ENCODE results near the gene SIX1.

SIX1 gene

GRCh38 chr14:60641742-60642269 is 7.5 kb downstream of the SIX1 start:
- no peak for DNase-seq

- no peak for DNase-seq
Observed at GRCh38 chr14:60640859-60641741, 8.2 kb downstream of the SIX1 start.

GRCh38 chr14:60639674-60640073 is 9.6 kb downstream of the SIX1 start:
- no peak for DNase-seq

GRCh38 chr14:60637479-60638315 is 11.6 kb downstream of the SIX1 start:
- no peak for DNase-seq

GRCh38 chr14:60636879-60637478 is 12.3 kb downstream of the SIX1 start:
- DNase-seq: no peak

GRCh38 chr14:60634153-60634552 is 15.1 kb downstream of the SIX1 start:
- DNase-seq: no peak

GRCh38 chr14:60632777-60633176 is 16.5 kb downstream of the SIX1 start:
- no peak for DNase-seq

GRCh38 chr14:60632257-60632656 is 17.0 kb downstream of the SIX1 start:
- DNase-seq: no peak

- no peak for DNase-seq
Observed at GRCh38 chr14:60631842-60632241, 17.4 kb downstream of the SIX1 start.

DNA sequence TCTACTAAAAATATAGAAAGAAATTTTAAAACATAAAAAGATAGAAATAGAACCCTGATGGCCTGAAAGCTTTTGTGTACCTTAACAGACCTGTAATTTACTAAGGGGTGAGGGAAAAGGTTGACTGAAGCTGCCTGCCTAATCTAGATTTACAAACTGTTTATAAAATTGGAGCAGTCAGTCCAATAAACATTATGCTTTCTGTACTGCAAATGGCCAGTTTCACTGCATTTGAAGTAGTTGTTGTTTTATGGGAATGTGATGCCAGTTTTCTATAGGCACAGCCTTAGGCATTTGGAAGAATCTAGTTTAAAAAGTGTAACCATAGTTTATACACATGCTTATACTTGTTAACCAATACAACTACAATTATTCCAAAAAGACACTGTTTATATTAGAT is 19.1 kb downstream of the SIX1 start:
- no peak for DNase-seq

DNA sequence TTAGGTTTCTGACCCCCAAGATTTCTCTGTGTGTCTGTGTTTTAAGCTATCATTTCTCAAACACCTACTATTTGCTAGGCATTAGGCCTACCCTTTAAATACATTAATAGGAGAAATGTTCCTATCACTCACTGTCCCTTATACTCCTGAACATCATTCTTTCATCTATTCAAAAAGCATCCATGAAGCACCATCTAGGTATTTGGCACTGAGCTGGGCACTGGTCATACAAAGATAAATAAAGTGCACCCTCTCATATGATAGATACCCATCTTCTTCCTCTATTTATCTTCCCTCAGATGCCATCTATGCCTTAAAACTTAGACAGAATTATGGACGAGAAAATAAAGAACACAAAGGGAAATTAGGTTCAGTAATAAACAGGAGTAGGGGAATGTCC is 20.4 kb downstream of the SIX1 start:
- DNase-seq: no peak

GRCh38 chr14:60622917-60623257 is 26.4 kb downstream of the SIX1 start:
- no peak for DNase-seq

DNA sequence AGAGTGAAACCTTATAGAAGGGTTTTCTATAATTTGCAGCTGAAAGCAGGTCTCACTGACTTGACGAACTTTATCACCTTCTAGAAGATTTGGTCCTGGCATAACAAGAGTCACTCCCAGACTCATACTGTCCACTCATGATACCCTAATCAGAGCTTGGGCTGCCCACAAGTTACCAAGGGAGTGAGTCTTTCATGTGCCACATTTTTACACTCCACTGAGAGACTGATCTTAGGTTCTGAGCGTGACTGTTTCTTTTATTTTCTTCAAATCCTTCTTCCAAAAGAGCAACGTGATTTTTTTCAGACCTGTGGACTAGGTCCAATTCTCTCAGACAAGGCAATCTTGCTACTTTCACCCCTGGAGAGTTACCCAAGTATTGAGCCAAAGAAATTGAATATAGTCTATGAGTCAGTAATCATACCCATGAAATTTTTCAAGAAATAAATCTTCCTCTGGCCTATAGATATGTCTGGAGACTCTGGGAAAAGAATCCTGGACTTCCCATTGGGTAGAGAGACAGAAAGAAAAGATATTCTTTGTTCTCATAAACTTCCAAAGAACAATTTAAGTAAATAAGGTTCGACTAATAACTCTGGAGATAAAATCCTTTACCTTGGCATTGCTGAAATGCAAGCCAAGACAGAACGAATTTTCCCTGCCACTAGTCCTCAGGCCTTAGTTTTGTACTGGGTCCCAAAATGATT is 26.9 kb downstream of the SIX1 start:
- DNase-seq: no peak

GRCh38 chr14:60621386-60621785 is 27.9 kb downstream of the SIX1 start:
- DNase-seq: no peak

DNA sequence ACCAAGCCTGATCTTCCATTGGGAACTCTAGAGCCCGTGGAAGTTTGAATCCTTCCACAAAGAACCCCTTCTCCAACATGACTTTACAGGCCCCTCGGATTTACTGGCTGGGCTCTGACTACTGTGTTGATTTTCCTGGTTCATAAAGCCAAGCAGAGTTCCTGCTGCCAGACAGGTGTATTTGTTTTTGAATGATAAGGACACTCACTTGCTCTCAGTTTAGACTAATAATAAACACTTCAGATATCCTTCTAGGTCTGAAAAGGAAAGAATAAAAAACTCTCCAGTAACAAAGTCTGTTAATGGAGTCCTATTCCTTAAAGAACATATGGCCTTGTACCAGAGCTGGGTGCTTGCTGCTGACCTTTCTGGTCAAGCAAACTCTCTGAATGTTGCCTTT is 31.0 kb downstream of the SIX1 start:
- no peak for DNase-seq

- no peak for DNase-seq
Observed at GRCh38 chr14:60616461-60616959, 32.8 kb downstream of the SIX1 start.

GRCh38 chr14:60602291-60602690 is 47.0 kb downstream of the SIX1 start:
- no peak for DNase-seq

- DNase-seq: no peak
Observed at GRCh38 chr14:60599727-60600126, 49.5 kb downstream of the SIX1 start.

DNA sequence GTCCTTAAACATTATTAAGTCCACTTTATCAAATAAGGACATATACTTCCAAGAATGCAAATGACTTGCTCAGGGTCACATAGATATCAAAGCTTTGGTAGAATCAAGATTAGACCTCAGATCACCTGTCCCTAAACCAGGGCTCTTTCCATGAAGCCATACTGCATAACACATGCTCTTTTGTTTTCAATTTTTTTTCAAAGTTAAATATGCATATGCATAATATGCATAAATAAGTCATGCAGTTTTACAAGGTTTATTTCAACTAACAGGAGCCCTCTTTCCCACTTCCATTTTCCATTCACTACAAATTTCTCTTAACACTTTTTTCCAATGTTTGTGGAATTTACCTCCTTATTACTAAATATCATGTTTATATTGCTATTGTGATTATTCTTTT is 53.1 kb downstream of the SIX1 start:
- no peak for DNase-seq

DNA sequence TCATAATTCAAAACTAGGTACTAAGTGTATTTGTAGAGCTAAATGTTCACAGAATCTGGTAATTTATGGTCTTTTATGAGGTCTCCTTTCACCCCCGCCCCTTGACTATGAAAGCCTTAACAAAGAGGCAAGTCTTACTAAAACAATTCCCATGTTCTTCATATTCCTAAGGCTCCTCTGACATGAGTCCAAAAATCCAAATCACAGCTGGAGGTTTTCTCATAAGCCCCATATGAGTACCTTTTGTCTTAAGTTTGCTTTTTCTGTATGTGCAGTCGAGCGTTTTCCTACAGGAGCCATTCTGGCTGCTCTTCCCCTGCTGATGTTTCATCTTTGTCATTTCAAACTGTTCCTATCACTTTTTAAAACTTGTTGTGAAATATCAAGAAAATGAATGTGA is 55.2 kb downstream of the SIX1 start:
- no peak for DNase-seq

All from activated CD4-positive, alpha-beta T cell treated with anti-CD3 and anti-CD28 coated beads for 48 hours (primary cell).